GM12878 (cell line): ENCODE data around the gene CYS1. TPM values are rescaled to one million over a fixed set of nuclear protein-coding genes. Genes with fewer than 3 reads are reported as not detected.

Experiments used
- ATAC-seq: fragments of 200-7000 bp; cut with Tn5 transposase; 3 replicates; pipeline ENCODE4 v1.9.1; 2020; ENCODE audit warnings: mild to moderate bottlenecking, moderate library complexity
- BruUV-seq: library from RNA; stranded (reverse); fragments of 400-500 nt; replicated peaks from 2 replicates; lab custom pipeline; 2021; lab: Mats Ljungman, UMichigan
- CTCF ChIA-PET: fragments of 300-600 bp; sonication (Branson Sonifier 250); formaldehyde crosslinking; extraction: SDS; loops from one replicate; lab custom pipeline; 2021; ENCODE audit warnings: inconsistent platforms; lab: Yijun Ruan, JAX
- POLR2A ChIA-PET: fragments of 350-600 bp; formaldehyde crosslinking; extraction: SDS; loops from one replicate; lab custom pipeline; 2021; ENCODE audit warnings: inconsistent platforms; lab: Charles Lee
- RAD21 ChIA-PET: fragments of 300-600 bp; sonication (Branson Sonifier 250); formaldehyde crosslinking; loops from one replicate; lab custom pipeline; 2023; ENCODE audit warnings: antibody characterized with exemption; ENCODE audit not compliant: unreplicated experiment; lab: Charles Lee
- SMC1A ChIA-PET: fragments of 300-600 bp; sonication (Branson Sonifier 250); formaldehyde crosslinking; loops from one replicate; lab custom pipeline; 2023; ENCODE audit not compliant: unreplicated experiment, uncharacterized antibody; lab: Charles Lee
- DNase-seq: peaks from one replicate; pipeline ENCODE4 v3.0.0-alpha.2; 2011; ENCODE audit warnings: low read depth, low spot score
- FAIRE-seq: peaks from 3 replicates; lab custom pipeline; 2011; peaks lifted over from hg19 to GRCh38; lab: Jason Lieb, UNC
- H2AFZ ChIP-seq: 2 replicates; pipeline ENCODE4 v1.6.0; 2011; ENCODE audit warnings: low read depth, low read length, control low read depth; ENCODE audit not compliant: control insufficient read depth
- H3K27ac ChIP-seq: 2 replicates; pipeline ENCODE4 v1.5.1; 2011; ENCODE audit warnings: control low read depth; ENCODE audit not compliant: control insufficient read depth, insufficient read depth
- H3K27me3 ChIP-seq, 2 experiments: replicated peaks in 1 of 2; 2 replicates each; pipeline versions ENCODE4 v1.6.0 to v1.6.1; 2011; ENCODE audit warnings: low read length in 1 of 2; ENCODE audit not compliant: control insufficient read depth in 2 of 2, insufficient read depth in 2 of 2
- H3K36me3 ChIP-seq, 2 experiments: 2 replicates each; pipeline ENCODE4 v1.5.1; 2011; ENCODE audit warnings: low read length in 1 of 2; ENCODE audit not compliant: control insufficient read depth in 2 of 2, insufficient read depth in 2 of 2
- H3K4me1 ChIP-seq: 2 replicates; pipeline ENCODE4 v1.6.1; 2011; ENCODE audit warnings: mild to moderate bottlenecking, low read length, moderate library complexity, mixed read lengths; ENCODE audit not compliant: control insufficient read depth, insufficient read depth
- H3K4me2 ChIP-seq: 2 replicates; pipeline ENCODE4 v1.6.0; 2011; ENCODE audit warnings: control low read depth; ENCODE audit not compliant: control insufficient read depth, insufficient read depth
- H3K4me3 ChIP-seq: fragments of 200-600 bp; sonication (generic); 2 replicates; pipeline ENCODE4 v1.5.1; 2016
- H3K79me2 ChIP-seq: 2 replicates; pipeline ENCODE4 v1.6.0; 2011; ENCODE audit warnings: low read length; ENCODE audit not compliant: control insufficient read depth, insufficient read depth
- H3K9ac ChIP-seq: 2 replicates; pipeline ENCODE4 v1.8.0; 2011; ENCODE audit warnings: low read length, control low read depth, mixed read lengths; ENCODE audit not compliant: control insufficient read depth, insufficient read depth
- H3K9me3 ChIP-seq: replicated peaks from 3 replicates; pipeline ENCODE4 v1.5.1; 2011; ENCODE audit warnings: mild to moderate bottlenecking, low read length; ENCODE audit not compliant: control insufficient read depth, insufficient read depth
- H4K20me1 ChIP-seq: 2 replicates; pipeline ENCODE4 v1.6.0; 2011; ENCODE audit not compliant: control insufficient read depth, insufficient read depth
- ATF7 ChIP-seq: fragments of 450-650 bp; IDR thresholded peaks from 2 replicates; pipeline ENCODE4 v1.6.1; 2016; ENCODE audit warnings: low read depth, mild to moderate bottlenecking
- IRF5 ChIP-seq: fragments of 450-650 bp; IDR thresholded peaks from 2 replicates; pipeline ENCODE4 v1.6.1; 2017; ENCODE audit warnings: borderline replicate concordance
- JUNB ChIP-seq: IDR thresholded peaks from 2 replicates; pipeline ENCODE4 v1.6.1; 2016; ENCODE audit warnings: antibody characterized with exemption, mild to moderate bottlenecking
- NFYA ChIP-seq: IDR thresholded peaks from 2 replicates; pipeline ENCODE4 v1.6.1; 2011; ENCODE audit warnings: low read depth, mild to moderate bottlenecking, low read length, improper control_type of control experiment, borderline replicate concordance
- NR2C1 ChIP-seq: fragments of 450-650 bp; IDR thresholded peaks from 2 replicates; pipeline ENCODE4 v1.6.1; 2017; ENCODE audit warnings: antibody characterized with exemption, mild to moderate bottlenecking, moderate library complexity
- NR2C2 ChIP-seq: IDR thresholded peaks from 2 replicates; pipeline ENCODE4 v1.6.1; 2011; ENCODE audit warnings: borderline replicate concordance, low read depth; ENCODE audit not compliant: control insufficient read depth, insufficient read length
- PAX8 ChIP-seq: fragments of 450-650 bp; IDR thresholded peaks from 2 replicates; pipeline ENCODE4 v1.6.1; 2017; ENCODE audit warnings: mild to moderate bottlenecking, moderate library complexity
- RAD51 ChIP-seq: fragments of 450-650 bp; IDR thresholded peaks from 2 replicates; pipeline ENCODE4 v1.6.1; 2016; ENCODE audit warnings: moderate library complexity, mild to moderate bottlenecking, inconsistent platforms
- RELA ChIP-seq: fragments of 450-650 bp; IDR thresholded peaks from 2 replicates; pipeline ENCODE4 v1.8.0; 2014; ENCODE audit warnings: borderline replicate concordance; ENCODE audit not compliant: partially characterized antibody
- RFX5 ChIP-seq: IDR thresholded peaks from 2 replicates; pipeline ENCODE4 v1.6.1; 2011; ENCODE audit warnings: low read depth, low read length, improper control_type of control experiment
- SREBF1 ChIP-seq: IDR thresholded peaks from 2 replicates; pipeline ENCODE4 v1.6.1; 2012; ENCODE audit warnings: mild to moderate bottlenecking, low read length
- ZNF217 ChIP-seq: fragments of 450-650 bp; IDR thresholded peaks from 2 replicates; pipeline ENCODE4 v1.6.1; 2017; ENCODE audit warnings: antibody characterized with exemption, mild to moderate bottlenecking
- ZSCAN29 ChIP-seq: fragments of 450-650 bp; IDR thresholded peaks from 2 replicates; pipeline ENCODE4 v1.6.1; 2017; ENCODE audit warnings: mild to moderate bottlenecking, moderate library complexity
- WGBS: methylation state at CpG from one replicate; pipeline ENCODE4 v1.1.6; 2016; ENCODE audit warnings: low lambda C conversion rate; ENCODE audit not compliant: insufficient replicate concordance, insufficient coverage; ENCODE audit errors: missing lambda C conversion rate; 5-methylcytosine and 5-hydroxymethylcytosine counted together
- in situ Hi-C: fragments of 300-500 bp; cut with MboI; formaldehyde crosslinking; loops from 9 replicates; pipeline ENCODE4 v1.14.3; 2018; ENCODE audit warnings: mixed read lengths
- intact Hi-C: fragments of 100-400 bp; cut with micrococcal nuclease; formaldehyde crosslinking; loops from one replicate; pipeline ENCODE4 v1.14.2; 2022; ENCODE audit not compliant: unreplicated experiment
- polyA plus RNA-seq, 11 experiments: library from polyadenylated mRNA; depleted of rRNA in 4 of 11; unstranded in 6 of 11; stranded (reverse) in 5 of 11; fragments of >200 nt; fragmentation: Nextera tagmentation in 4 of 11; fragmentation: Illumina TruSeq in 1 of 11; extraction: Ambion mirVana in 4 of 11; extraction: Trizol in 1 of 11; gene quantifications; 1 replicate in 1 of 11; 2 replicates in 10 of 11; pipeline versions ENCODE4 v1.2.1 to v1.2.3, GENCODE V29; 2011 to 2016; ENCODE audit warnings: inconsistent platforms in 2 of 11, missing spikeins in 2 of 11, low read depth in 1 of 11
- total RNA-seq, 4 experiments: library from RNA; depleted of rRNA in 3 of 4; stranded (reverse); fragments of >200 nt in 3 of 4; fragmentation: Illumina TruSeq in 1 of 4; extraction: Trizol in 1 of 4; gene quantifications; 2 replicates each; pipeline versions ENCODE4 v1.2.1 to v1.2.3, GENCODE V29; 2013 to 2021
- TF ChIP-seq, protein P1 (sequence below): IDR thresholded peaks from 2 replicates; pipeline ENCODE4 v1.6.1; 2011; ENCODE audit warnings: borderline replicate concordance, low read depth, mild to moderate bottlenecking, moderate library complexity, mixed read lengths, low read length; ENCODE audit not compliant: insufficient read depth; ENCODE audit errors: extremely low read length
- TF ChIP-seq, protein P2 (sequence below): IDR thresholded peaks from 2 replicates; pipeline ENCODE4 v1.6.1; 2012; ENCODE audit warnings: mild to moderate bottlenecking, low read depth, low read length

Gene CYS1
- total and polyA plus RNA-seq, 10 of the 15 experiments (the other 5 are each of a cell fraction or from before 2014, with no cell fraction given), result 0.35 to 6.4 (median 2.5) TPM

DNA sequence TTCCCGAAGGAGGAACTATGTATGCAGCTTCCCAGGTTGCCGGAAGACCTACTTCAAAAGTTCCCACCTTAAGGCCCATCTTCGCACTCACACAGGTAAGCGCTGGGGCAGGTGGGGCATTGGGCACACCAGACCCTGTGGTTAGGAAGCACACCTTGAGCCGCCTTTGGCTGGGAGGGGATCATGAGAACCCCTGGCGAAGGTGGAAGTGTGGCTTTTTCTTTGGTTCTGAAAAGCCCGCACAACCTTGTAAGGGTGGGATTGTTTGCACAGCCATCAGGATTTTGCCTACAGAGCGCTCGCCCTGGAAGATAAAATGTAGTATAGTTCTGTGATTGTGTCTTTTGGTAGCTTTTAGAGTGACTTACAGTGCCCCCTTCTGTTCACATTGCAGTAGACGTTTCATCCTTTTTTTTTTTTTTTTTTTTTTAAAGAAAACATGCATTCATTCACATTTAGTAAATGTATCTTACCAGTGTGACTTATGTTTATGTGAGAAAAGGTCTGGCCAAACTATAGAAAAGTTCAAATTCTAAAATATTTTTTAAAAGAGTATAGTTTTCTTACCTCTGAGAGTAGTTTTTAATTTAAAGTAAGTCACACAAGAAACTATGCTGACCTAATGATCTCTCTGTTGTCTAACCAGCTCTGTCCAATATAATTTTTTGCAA is 31.6 kb downstream of the CYS1 start (continued):
- TF ChIP-seq, protein P1, sequence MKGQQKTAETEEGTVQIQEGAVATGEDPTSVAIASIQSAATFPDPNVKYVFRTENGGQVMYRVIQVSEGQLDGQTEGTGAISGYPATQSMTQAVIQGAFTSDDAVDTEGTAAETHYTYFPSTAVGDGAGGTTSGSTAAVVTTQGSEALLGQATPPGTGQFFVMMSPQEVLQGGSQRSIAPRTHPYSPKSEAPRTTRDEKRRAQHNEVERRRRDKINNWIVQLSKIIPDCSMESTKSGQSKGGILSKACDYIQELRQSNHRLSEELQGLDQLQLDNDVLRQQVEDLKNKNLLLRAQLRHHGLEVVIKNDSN, result no peak
- TF ChIP-seq RFX5, result no peak
- TF ChIP-seq RELA, result no peak
- no peak for TF ChIP-seq IRF5
- TF ChIP-seq, all 136 proteins: peak for 5

GRCh38 chr2:10047616-10048500 is 32.4 kb downstream of the CYS1 start:
- ChIA-PET RAD21 (interaction anchor here (0.6 to 4.6 kb wide), 17 partner anchors 9 to 542 kb away, joined by 3 to 70 read pairs (median 3); no protein-coding TSS in a partner anchor), POLR2A (interaction anchor here (0.6 to 1.2 kb wide), 2 partner anchors 63 to 139 kb away, joined by 3 to 4 read pairs; no protein-coding TSS in a partner anchor), SMC1A (interaction anchor here (0.6 to 5.2 kb wide), 24 partner anchors 9 to 478 kb away, joined by 3 to 46 read pairs (median 4); no protein-coding TSS in a partner anchor), CTCF (interaction anchor here (0.8 to 10.0 kb wide), 28 partner anchors 10 to 907 kb away, joined by 3 to 164 read pairs (median 4); no protein-coding TSS in a partner anchor)
- Histone ChIP-seq H3K4me1 (no peaks in the 10 kb centered on the region), H3K9me3 (peaks cover 2% of the 10 kb centered on the region; the same call in 1 of the 3 replicates), H3K9ac (no peak overlapping the region), H3K4me2 (no peak overlapping the region), H3K79me2 (no peaks in the 10 kb centered on the region), H2AFZ (no peak overlapping the region), H4K20me1 (no peaks in the 10 kb centered on the region), H3K36me3 (no peaks in the 10 kb centered on the region), H3K27me3 (no peaks in the 10 kb centered on the region), H3K27ac (no peak overlapping the region), H3K4me3 (no peak overlapping the region)
- in situ Hi-C loops, result loop anchor here (5.0 kb wide), 1 partner anchor 236 kb away; no protein-coding TSS in a partner anchor
- DNase-seq, result no peak
- BruUV-seq, result no TSS peak
- WGBS, result 67% methylated on average over 14 of the region's 15 CpGs
- ATAC-seq, result no peak
- no peak for FAIRE-seq
- intact Hi-C loops, result loop anchor here (1.0 kb wide), 3 partner anchors 64 to 249 kb away; no protein-coding TSS in a partner anchor
- TF ChIP-seq JUNB (no peak), ZSCAN29 (no peak), ATF7 (no peak), RAD51 (no peak), NFYA (no peak), ZNF217 (no peak), NR2C2 (no peak), NR2C1 (no peak), SREBF1 (no peak), PAX8 (no peak)
- TF ChIP-seq, protein P2, sequence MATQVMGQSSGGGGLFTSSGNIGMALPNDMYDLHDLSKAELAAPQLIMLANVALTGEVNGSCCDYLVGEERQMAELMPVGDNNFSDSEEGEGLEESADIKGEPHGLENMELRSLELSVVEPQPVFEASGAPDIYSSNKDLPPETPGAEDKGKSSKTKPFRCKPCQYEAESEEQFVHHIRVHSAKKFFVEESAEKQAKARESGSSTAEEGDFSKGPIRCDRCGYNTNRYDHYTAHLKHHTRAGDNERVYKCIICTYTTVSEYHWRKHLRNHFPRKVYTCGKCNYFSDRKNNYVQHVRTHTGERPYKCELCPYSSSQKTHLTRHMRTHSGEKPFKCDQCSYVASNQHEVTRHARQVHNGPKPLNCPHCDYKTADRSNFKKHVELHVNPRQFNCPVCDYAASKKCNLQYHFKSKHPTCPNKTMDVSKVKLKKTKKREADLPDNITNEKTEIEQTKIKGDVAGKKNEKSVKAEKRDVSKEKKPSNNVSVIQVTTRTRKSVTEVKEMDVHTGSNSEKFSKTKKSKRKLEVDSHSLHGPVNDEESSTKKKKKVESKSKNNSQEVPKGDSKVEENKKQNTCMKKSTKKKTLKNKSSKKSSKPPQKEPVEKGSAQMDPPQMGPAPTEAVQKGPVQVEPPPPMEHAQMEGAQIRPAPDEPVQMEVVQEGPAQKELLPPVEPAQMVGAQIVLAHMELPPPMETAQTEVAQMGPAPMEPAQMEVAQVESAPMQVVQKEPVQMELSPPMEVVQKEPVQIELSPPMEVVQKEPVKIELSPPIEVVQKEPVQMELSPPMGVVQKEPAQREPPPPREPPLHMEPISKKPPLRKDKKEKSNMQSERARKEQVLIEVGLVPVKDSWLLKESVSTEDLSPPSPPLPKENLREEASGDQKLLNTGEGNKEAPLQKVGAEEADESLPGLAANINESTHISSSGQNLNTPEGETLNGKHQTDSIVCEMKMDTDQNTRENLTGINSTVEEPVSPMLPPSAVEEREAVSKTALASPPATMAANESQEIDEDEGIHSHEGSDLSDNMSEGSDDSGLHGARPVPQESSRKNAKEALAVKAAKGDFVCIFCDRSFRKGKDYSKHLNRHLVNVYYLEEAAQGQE, result no peak
